HG02588 (cell line): Measurements from ENCODE around the gene ACOT4.
"Not testable (repeated sequence)": the region's sequence is repeated elsewhere in the genome, so short reads cannot be mapped to it uniquely, and the experiment has no call there.

Source experiments
- ATAC-seq: cut with Tn5 transposase; IDR thresholded peaks from one replicate; pipeline ENCODE4 v1.9.1; 2021; ENCODE audit warnings: mild to moderate bottlenecking, moderate library complexity; ENCODE audit not compliant: unreplicated experiment

The ACOT4 gene

GRCh38 chr14:73591690-73592449, at the start of gene ACOT4:
Gene ACOT4 (plus strand): TSS chr14:73591873. CDS start chr14:73591960, 87 bp downstream.
- peak; percentile 60 for ATAC-seq

DNA sequence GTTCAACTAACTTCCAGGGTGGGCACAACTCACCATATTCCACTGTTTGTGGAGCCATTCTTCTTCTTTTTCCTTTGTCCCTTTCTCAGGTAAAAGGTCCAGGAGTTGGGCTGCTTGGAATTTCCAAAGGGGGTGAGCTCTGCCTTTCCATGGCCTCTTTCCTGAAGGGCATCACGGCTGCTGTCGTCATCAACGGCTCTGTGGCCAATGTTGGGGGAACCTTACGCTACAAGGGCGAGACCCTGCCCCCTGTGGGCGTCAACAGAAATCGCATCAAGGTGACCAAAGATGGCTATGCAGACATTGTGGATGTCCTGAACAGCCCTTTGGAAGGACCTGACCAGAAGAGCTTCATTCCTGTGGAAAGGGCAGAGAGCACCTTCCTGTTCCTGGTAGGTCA, 48.7 kb upstream of the ACOT4 start:
- ATAC-seq: not testable (repeated sequence)

DNA sequence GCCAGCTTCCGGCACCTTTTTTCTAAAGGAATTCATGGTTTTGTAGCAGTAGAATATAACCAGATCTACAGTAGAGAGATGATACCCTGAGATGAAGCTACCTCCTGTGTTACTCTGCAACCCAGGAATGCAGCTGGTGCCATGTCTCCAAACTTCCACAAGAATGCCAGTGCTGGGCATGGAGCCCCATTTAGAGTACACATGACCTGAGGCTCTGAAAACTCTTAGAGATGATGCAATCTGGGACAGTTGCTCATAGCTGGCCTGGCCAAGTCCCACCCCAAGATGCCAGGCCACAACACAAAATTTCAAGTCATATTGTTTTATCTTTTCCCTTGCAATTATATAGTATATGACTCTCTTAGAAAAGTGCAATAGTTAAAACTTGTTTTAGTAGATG, 46.3 kb upstream of the ACOT4 start:
- ATAC-seq: not testable (repeated sequence)

- not testable (repeated sequence) for ATAC-seq
Measured at GRCh38 chr14:73549097-73549496, 42.6 kb upstream of the ACOT4 start.

DNA sequence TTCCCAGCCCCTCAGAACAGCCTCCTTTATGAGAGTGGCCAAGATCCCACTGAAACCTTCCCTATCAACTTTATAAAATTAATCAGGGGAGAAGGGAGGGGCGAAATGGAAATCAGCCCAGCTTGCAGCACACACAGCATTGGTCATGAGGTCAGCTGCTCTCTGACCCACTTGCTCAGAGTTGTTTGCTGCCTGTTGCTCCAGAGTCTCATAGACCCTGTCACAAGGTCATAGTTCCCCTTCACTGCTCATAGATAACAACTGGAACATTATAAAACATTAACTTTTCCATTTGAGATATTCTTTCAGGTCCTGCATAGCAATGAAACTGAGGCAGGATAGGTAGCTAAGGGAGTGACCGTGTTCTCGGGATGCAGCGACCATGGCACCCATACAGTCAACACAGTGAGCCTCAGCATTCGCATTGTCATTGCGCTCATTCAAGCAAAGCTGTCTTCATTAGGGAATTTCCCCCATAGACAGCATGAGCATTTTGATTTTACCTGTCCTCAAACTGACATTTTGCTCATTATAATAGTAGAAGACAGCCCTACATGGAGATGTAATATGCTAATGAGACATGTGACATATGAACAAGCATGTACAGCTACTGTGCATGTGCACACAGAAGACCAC, 41.7 kb upstream of the ACOT4 start:
- ATAC-seq: not testable (repeated sequence)

DNA sequence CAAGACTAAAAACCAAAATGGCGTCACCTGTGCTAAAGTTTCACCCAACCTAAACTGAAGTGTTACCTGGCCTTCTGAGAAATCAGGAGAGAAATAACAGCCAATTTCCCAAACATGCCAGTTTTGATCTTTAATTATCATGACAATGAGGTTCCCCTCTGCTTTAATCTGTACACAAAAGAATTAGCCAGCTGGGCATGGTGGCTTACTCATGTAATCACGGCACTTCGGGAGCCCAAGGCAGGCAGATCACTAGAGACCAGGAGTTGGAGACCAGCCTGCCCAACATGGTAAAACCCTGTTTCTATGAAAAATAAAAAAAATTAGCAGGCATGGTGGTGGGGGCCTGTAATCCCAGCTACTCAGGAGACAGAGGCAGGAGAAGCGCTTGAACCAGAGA, 37.8 kb upstream of the ACOT4 start:
- ATAC-seq: no peak

- ATAC-seq: not testable (repeated sequence)
Measured at GRCh38 chr14:73557201-73557600, 34.5 kb upstream of the ACOT4 start.

DNA sequence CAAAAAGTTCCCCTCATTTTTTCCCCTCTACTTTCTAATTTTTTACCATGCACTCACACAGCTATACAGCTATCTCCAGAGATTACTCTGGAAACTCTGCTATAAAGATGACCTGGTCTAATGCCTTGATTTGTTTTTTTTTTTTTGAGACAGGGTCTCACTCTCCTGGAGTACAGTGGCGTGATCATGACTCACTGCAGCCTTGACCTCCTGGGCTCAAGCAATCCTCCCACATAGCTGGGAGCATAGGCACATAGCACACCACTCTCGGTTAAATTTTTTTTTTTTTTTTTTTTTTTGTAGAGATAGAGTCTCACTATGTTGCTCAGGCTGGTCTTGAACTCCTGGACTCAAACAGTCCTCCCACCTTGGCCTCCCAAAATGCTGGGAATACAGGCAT, 33.4 kb upstream of the ACOT4 start:
- ATAC-seq: not testable (repeated sequence)

DNA sequence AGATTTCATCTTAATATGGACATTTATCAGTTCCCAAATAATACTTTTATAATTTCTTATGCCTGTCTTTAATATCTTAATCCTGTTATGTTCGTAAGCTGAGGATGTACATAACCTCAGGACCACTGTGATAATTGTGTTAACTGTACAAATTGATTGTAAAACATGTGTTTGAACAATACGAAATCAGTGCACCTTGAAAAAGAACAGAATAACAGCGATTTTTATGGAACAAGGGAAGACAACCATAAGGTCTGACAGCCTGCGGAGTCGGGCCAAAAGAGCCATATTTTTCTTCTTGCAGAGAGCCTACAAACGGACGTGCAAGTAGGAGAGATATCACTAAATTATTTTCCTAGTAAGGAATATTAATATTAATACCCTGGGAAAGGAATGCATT, 29.4 kb upstream of the ACOT4 start:
- not testable (repeated sequence) for ATAC-seq

DNA sequence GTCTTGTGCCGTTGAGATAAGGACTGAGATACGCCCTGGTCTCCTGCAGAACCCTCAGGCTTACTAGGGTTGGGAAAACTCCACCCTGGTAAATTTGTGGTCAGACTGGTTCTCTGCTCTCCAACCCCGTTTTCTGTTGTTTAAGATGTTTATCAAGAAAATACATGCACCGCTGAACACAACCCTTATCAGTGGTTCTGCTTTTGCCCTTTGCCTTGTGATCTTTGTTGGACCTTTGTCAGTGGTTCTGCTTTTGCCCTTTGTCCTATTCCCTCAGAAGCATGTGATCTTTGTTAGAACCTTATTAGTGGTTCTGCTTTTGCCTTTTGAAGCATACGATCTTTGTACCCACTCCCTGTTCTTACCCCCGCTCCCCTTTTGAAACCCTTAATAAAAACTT, 29.0 kb upstream of the ACOT4 start:
- not testable (repeated sequence) for ATAC-seq

GRCh38 chr14:73566431-73566830, 25.2 kb upstream of the ACOT4 start:
- ATAC-seq: not testable (repeated sequence)

GRCh38 chr14:73566935-73567334, 24.7 kb upstream of the ACOT4 start:
- not testable (repeated sequence) for ATAC-seq

DNA sequence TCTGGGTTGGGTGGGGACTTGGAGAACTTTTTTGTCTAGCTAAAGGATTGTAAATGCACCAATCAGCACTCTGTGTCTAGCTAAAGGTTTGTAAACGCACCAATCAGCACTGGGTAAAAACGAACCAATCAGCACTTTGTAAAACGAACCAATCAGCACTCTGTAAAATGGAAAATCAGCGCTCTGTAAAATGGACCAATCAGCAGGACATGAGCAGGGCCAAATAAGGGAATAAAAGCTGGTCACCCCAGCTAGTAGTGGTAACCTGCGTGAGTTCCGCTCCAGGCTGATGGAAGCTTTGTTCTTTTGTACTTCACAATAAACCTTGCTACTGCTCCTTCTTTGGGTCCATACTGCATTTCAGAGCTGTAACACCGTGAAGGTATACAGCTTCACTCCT, 24.3 kb upstream of the ACOT4 start:
- no peak for ATAC-seq

DNA sequence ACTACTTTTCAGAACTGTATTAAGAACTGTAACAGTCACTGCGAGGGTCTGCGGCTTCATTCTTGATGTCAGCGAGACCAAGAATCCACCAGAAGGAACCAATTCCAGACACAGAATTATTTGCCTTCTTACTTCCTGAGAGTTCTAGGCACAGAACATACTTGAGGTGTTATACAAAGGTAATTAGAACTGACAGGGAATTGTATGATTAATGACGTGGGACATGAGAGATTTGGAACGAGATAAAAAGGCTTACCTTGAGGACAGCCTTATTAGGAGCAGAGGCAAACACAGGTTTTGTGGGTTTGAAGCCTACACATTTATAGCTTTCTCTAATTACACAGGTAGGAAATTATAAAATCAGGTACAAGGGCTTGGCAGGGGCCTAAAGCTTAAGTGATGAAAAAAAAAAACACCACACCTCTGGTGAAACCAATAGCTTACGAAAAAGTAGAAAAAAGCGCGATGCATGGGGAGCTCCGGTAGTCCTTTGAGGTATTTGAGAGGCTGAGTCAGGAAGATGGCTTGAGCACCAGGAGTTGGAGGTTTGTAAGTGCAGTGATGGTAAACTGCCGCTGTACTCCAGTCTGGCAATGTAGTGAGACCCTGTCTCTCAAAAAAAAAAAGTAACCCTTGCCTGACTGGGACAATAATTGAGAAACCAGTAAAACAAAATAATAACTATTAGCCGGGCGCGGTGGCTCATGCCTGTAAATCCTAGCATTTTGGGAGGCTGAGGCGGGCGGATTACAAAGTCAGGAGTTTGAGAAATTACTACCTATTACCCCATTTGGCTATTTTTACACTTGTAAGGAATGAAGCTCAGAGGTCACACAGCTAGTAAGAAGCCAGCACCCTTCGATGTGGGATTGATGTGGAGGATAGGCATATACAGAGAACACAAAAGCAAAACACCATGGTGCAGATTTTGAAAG, 23.5 kb upstream of the ACOT4 start:
- ATAC-seq: no peak

DNA sequence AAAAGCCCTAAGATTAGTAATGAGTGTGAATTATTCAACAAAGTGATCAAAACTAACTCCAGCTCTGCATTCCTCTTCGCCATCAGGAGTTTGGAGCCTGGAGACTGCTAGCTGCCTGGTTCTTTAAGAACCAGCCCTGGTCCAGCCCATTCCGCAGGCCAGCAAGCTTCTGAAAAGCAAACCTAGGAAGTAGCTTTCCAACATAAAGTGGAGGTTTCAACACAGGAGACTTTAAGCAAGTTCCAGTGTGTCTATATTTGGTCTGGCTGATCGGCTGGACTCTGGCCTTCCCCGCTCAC, 22.8 kb upstream of the ACOT4 start:
- not testable (repeated sequence) for ATAC-seq

DNA sequence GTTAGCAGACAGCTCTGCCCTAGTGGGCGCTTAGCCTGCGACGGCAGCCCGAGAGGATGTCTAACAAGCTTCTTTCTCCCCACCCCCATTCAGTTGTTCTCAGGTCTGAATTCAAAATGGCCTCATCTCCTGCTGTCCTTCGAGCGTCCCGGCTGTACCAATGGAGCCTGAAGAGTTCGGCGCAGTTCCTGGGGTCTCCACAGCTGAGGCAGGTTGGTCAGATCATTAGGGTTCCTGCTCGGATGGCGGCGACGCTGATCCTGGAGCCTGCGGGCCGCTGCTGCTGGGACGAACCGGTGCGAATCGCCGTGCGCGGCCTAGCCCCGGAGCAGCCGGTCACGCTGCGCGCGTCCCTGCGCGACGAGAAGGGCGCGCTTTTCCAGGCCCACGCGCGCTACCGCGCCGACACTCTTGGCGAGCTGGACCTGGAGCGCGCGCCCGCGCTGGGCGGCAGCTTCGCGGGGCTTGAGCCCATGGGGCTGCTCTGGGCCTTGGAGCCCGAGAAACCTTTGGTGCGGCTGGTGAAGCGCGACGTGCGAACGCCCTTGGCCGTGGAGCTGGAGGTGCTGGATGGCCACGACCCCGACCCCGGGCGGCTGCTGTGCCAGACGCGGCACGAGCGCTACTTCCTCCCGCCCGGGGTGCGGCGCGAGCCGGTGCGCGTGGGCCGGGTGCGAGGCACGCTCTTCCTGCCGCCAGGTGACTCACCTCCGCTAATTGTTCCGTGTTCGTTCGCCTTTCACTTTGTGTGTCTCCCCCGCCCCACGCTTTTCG, 22.3 kb upstream of the ACOT4 start, which contains the start of gene ACOT2:
ACOT2 (plus strand) TSS at position 29 of the 774 bp plus-strand sequence; CDS start at position 57, 28 bp downstream.
- peak; percentile 59 for ATAC-seq

DNA sequence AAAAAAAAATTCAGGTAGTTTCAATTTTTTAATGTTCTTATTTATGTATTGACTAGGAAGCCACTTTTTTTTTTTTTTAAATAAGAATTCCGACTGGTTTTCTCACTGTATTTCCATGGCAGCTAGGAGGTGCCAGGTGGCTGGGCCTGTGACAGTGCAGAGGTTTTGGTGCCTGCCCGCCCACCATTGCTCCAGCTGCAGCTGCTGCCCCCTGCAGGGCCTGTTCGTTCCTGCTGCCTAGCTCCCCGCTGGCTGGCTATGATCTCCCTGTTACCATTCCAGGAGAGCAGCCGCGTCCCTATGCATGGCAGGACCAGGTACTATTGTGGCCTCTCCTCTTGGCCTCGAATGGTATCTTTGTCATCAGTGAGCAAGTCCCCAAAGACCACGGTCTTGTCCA, 20.8 kb upstream of the ACOT4 start:
- peak; percentile 50 for ATAC-seq

- ATAC-seq: not testable (repeated sequence)
Measured at GRCh38 chr14:73573034-73573433, 18.6 kb upstream of the ACOT4 start.

- not testable (repeated sequence) for ATAC-seq
Measured at GRCh38 chr14:73573740-73574139, 17.9 kb upstream of the ACOT4 start.

DNA sequence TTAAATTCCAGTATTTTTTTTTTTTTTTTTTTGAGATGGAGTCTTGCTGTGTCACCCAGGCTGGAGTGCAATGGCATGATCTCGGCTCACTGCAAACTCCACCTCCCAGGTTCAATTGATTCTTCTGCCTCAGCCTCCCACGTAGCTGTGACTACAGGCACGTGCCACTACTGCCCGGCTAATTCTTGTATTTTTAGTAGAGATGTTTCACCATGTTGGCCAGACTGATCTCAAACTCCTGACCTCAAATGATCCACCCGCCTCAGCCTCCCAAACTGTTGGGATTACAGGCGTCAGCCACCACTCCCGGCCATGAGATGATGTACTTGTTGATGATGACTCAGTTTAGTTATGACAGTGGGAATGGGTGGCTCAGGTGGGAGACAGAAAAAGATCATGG, 17.4 kb upstream of the ACOT4 start:
- ATAC-seq: not testable (repeated sequence)

- ATAC-seq: no peak
Measured at GRCh38 chr14:73576391-73576790, 15.3 kb upstream of the ACOT4 start.
